A673 (cell line): ENCODE results near the gene ASTL.

ENCODE experiments used
- EZH2 ChIP-seq: fragments of 200-600 bp; sonication (generic); IDR thresholded peaks from 2 replicates; pipeline ENCODE4 v1.6.1; 2017; ENCODE audit warnings: borderline replicate concordance, low read depth, mild to moderate bottlenecking, mixed read lengths, antibody characterized with exemption, low read length; ENCODE audit not compliant: poor library complexity, severe bottlenecking
- TF ChIP-seq, protein P1 (sequence below): fragments of 300-800, 200-600 bp; sonication (generic); conservative IDR thresholded peaks from 2 replicates; pipeline ENCODE4 v1.5.1; 2017; ENCODE audit warnings: low read depth, mild to moderate bottlenecking, antibody characterized with exemption, low read length, moderate library complexity, mixed read lengths

DNA sequence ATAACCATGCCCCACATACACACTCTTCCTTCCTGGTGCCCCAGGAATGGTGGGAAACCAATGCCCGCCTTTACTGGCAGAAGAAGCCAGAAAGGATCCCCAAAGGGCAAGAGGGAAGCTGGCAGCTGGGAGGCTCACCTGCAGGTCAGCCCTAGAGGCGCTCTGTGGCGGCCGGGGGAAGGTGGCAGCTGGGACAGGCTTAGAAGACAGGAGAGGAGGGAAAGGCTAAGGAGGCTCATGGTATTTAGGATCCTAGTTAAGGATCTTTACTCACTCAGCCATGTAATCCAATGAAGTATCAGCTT, 45.8 kb downstream of the ASTL start:
- TF ChIP-seq, protein P1, sequence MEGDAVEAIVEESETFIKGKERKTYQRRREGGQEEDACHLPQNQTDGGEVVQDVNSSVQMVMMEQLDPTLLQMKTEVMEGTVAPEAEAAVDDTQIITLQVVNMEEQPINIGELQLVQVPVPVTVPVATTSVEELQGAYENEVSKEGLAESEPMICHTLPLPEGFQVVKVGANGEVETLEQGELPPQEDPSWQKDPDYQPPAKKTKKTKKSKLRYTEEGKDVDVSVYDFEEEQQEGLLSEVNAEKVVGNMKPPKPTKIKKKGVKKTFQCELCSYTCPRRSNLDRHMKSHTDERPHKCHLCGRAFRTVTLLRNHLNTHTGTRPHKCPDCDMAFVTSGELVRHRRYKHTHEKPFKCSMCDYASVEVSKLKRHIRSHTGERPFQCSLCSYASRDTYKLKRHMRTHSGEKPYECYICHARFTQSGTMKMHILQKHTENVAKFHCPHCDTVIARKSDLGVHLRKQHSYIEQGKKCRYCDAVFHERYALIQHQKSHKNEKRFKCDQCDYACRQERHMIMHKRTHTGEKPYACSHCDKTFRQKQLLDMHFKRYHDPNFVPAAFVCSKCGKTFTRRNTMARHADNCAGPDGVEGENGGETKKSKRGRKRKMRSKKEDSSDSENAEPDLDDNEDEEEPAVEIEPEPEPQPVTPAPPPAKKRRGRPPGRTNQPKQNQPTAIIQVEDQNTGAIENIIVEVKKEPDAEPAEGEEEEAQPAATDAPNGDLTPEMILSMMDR, result no peak
- no peak for TF ChIP-seq EZH2
